Sigmoid colon (tissue), 4 donors: ENCODE measurements around the gene PARD3.

Experiments used
- CTCF ChIP-seq, 4 experiments: fragments of 450-650 bp in 3 of 4; fragments of 200-600 bp in 1 of 4; IDR thresholded peaks; one replicate each; pipeline ENCODE4 v1.5.1; 2016 to 2019; ENCODE audit warnings: antibody characterized with exemption in 4 of 4, mild to moderate bottlenecking in 3 of 4, moderate library complexity in 2 of 4
- POLR2AphosphoS5 ChIP-seq, 4 donors: sonication (generic); formaldehyde crosslinking; IDR thresholded peaks; one replicate each; pipeline ENCODE4 v1.6.1; 2017; ENCODE audit warnings: antibody characterized with exemption in 4 of 4

GRCh38 chr10:34667177-34667576, 147.9 kb downstream of the PARD3 start:
- no peak for TF ChIP-seq POLR2AphosphoS5 (IDR thresholded peaks at IDR 0.05)
- TF ChIP-seq CTCF (IDR thresholded peaks at IDR 0.05) = no peak
